ENCODE data around the gene ABCG4.
A peak's percentile ranks its signal among the peaks of the same experiment; 100 is the strongest.

ABCG4 gene

DNA sequence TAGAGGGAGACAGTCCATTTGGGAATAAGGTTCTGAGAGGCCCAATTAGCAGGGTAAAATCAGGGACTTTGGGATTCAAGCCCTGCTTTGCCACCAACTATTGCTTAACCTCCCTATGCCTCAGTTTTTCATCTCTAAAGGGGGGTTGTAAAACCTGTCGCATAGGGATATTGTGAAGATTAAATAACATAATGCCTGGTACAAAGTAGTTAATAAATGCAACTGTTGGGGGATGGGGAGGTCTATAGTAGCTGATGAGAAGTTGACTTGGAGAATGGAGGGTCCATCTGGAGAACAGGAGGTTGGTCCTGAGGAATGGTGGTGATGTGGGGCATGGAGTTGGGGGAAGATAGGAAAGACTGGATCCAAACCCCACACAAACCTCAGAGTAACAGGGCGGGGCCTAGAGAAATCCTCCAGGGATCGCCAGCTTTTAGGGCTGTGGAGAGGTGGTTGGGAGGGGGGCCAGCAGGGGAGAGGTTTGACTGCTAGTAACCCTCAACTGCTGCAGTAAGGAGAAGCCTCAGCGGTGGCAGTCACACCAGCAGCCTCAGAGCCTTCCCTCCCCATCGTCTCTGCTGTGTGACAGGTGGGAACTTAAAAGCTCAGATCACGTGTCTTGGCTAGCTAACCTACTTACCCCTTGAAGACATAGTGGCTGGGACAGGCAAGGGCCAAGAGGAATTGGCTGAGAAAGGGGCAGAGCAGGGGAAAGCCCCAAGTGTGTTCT lies 1.1 kb upstream of the ABCG4 start:
- TF ChIP-seq CREB1 (IDR thresholded peaks at IDR 0.05; ENCODE audit: low read depth), result no peak
- no peak for TF ChIP-seq TCF12 (IDR thresholded peaks at IDR 0.05; ENCODE audit: low read depth)
- TF ChIP-seq ZBTB7A (IDR thresholded peaks at IDR 0.05; ENCODE audit: low read depth), result no peak
- TF ChIP-seq, protein P1, sequence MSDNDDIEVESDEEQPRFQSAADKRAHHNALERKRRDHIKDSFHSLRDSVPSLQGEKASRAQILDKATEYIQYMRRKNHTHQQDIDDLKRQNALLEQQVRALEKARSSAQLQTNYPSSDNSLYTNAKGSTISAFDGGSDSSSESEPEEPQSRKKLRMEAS (IDR thresholded peaks at IDR 0.05), result no peak
- no peak for TF ChIP-seq EGR1 (IDR thresholded peaks at IDR 0.05)
- TF ChIP-seq, protein P2, sequence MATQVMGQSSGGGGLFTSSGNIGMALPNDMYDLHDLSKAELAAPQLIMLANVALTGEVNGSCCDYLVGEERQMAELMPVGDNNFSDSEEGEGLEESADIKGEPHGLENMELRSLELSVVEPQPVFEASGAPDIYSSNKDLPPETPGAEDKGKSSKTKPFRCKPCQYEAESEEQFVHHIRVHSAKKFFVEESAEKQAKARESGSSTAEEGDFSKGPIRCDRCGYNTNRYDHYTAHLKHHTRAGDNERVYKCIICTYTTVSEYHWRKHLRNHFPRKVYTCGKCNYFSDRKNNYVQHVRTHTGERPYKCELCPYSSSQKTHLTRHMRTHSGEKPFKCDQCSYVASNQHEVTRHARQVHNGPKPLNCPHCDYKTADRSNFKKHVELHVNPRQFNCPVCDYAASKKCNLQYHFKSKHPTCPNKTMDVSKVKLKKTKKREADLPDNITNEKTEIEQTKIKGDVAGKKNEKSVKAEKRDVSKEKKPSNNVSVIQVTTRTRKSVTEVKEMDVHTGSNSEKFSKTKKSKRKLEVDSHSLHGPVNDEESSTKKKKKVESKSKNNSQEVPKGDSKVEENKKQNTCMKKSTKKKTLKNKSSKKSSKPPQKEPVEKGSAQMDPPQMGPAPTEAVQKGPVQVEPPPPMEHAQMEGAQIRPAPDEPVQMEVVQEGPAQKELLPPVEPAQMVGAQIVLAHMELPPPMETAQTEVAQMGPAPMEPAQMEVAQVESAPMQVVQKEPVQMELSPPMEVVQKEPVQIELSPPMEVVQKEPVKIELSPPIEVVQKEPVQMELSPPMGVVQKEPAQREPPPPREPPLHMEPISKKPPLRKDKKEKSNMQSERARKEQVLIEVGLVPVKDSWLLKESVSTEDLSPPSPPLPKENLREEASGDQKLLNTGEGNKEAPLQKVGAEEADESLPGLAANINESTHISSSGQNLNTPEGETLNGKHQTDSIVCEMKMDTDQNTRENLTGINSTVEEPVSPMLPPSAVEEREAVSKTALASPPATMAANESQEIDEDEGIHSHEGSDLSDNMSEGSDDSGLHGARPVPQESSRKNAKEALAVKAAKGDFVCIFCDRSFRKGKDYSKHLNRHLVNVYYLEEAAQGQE (IDR thresholded peaks at IDR 0.05; ENCODE audit: low read depth), result no peak
- no peak for TF ChIP-seq FOXM1 (IDR thresholded peaks at IDR 0.05; ENCODE audit: borderline replicate concordance, low read depth)
- no peak for TF ChIP-seq EP300 (IDR thresholded peaks at IDR 0.05; ENCODE audit: borderline replicate concordance)

GRCh38 chr11:119148720-119149017 lies 183 bp upstream of the ABCG4 start:
- TF ChIP-seq, protein P2 (IDR thresholded peaks at IDR 0.05; ENCODE audit: low read depth), result no peak
- TF ChIP-seq ZBTB7A (IDR thresholded peaks at IDR 0.05; ENCODE audit: low read depth) (no peak), USF1 (IDR thresholded peaks at IDR 0.05) (no peak), CEBPB (IDR thresholded peaks at IDR 0.05) (peak; percentile 23; the same call in 1 of the 2 replicates), YY1 (IDR thresholded peaks at IDR 0.05; ENCODE audit: low read depth) (no peak), TAF1 (IDR thresholded peaks at IDR 0.05; ENCODE audit: low read depth) (no peak)
- TF ChIP-seq, protein P1 (IDR thresholded peaks at IDR 0.05), result peak; percentile 13; the same call in 1 of the 2 replicates

DNA sequence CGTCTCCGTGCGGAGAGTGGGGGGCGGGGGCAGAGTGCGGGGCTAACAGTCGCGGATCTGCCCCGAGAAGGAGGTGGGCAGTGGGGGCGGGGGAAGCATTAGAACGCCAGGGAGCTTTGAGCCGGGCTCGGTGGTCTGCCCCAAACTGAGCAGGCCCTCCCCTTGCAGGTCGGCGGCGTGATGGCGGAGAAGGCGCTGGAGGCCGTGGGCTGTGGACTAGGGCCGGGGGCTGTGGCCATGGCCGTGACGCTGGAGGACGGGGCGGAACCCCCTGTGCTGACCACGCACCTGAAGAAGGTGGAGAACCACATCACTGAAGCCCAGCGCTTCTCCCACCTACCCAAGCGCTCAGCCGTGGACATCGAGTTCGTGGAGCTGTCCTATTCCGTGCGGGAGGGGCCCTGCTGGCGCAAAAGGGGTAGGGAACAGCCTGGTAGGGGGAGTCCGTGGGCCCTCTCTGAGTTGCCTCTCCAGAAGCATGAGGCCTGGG lies 979 bp downstream of the ABCG4 start:
- TF ChIP-seq CEBPB (IDR thresholded peaks at IDR 0.05) (no peak), TAF1 (IDR thresholded peaks at IDR 0.05; ENCODE audit: low read depth) (no peak), EP300 (IDR thresholded peaks at IDR 0.05; ENCODE audit: borderline replicate concordance) (no peak), YY1 (IDR thresholded peaks at IDR 0.05; ENCODE audit: low read depth) (no peak)

DNA sequence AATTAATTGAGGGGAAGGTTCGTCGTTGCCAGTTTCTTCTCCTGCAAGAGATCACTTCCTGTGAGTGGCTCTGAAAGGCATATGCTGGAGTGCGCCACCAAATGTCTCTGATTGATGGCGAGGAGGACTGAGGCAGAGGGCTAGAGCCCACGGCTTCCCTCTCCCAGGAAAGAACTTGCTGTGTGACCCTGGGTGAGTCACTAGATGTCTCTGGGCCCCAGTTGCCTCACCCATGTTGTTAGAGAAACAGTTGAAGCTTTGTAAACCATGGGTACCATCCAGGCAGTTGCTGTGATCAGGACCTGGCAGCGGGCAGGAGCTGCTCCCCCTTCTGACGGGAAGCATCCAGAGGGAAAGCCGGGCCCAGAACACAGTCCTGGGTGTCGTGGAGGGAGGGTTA lies 3.2 kb downstream of the ABCG4 start:
- TF ChIP-seq USF1 (IDR thresholded peaks at IDR 0.05) (no peak), TCF12 (IDR thresholded peaks at IDR 0.05; ENCODE audit: low read depth) (no peak), CEBPB (IDR thresholded peaks at IDR 0.05) (no peak), TAF1 (IDR thresholded peaks at IDR 0.05; ENCODE audit: low read depth) (no peak), TEAD4 (IDR thresholded peaks at IDR 0.05) (no peak), ZBTB7A (IDR thresholded peaks at IDR 0.05; ENCODE audit: low read depth) (no peak), RAD21 (IDR thresholded peaks at IDR 0.05; ENCODE audit: low read depth) (no peak), YY1 (IDR thresholded peaks at IDR 0.05; ENCODE audit: low read depth) (no peak), EGR1 (IDR thresholded peaks at IDR 0.05) (no peak), CREB1 (IDR thresholded peaks at IDR 0.05; ENCODE audit: low read depth) (no peak)
- TF ChIP-seq, protein P2 (IDR thresholded peaks at IDR 0.05; ENCODE audit: low read depth), result no peak
- TF ChIP-seq, protein P1 (IDR thresholded peaks at IDR 0.05), result no peak

GRCh38 chr11:119152604-119153003 lies 3.8 kb downstream of the ABCG4 start:
- TF ChIP-seq RAD21 (IDR thresholded peaks at IDR 0.05; ENCODE audit: low read depth) (no peak), CREB1 (IDR thresholded peaks at IDR 0.05; ENCODE audit: low read depth) (no peak), TAF1 (IDR thresholded peaks at IDR 0.05; ENCODE audit: low read depth) (no peak), CEBPB (IDR thresholded peaks at IDR 0.05) (no peak), FOXM1 (IDR thresholded peaks at IDR 0.05; ENCODE audit: borderline replicate concordance, low read depth) (no peak), USF1 (IDR thresholded peaks at IDR 0.05) (no peak), ZBTB7A (IDR thresholded peaks at IDR 0.05; ENCODE audit: low read depth) (no peak), TCF12 (IDR thresholded peaks at IDR 0.05; ENCODE audit: low read depth) (no peak), YY1 (IDR thresholded peaks at IDR 0.05; ENCODE audit: low read depth) (no peak), EGR1 (IDR thresholded peaks at IDR 0.05) (no peak), EP300 (IDR thresholded peaks at IDR 0.05; ENCODE audit: borderline replicate concordance) (no peak), TEAD4 (IDR thresholded peaks at IDR 0.05) (no peak), NFIC (IDR thresholded peaks at IDR 0.05) (no peak)
- TF ChIP-seq, protein P1 (IDR thresholded peaks at IDR 0.05), result no peak
- TF ChIP-seq, protein P2 (IDR thresholded peaks at IDR 0.05; ENCODE audit: low read depth), result no peak
